Stomach smooth muscle (tissue), 2 donors: ENCODE measurements around the gene ZNF407.
A peak's percentile ranks its signal among the peaks of the same experiment; 100 is the strongest.

Experiments
- H3K27ac ChIP-seq: one replicate; pipeline ENCODE4 v1.7.0; 2013; ENCODE audit warnings: mild to moderate bottlenecking, low read length, inconsistent platforms
- H3K27me3 ChIP-seq, 2 donors: one replicate each; pipeline ENCODE4 v1.7.0; 2013; ENCODE audit warnings: low read length in 2 of 2; ENCODE audit not compliant: insufficient read depth in 2 of 2, control insufficient read depth in 1 of 2
- H3K36me3 ChIP-seq, 2 donors: one replicate each; pipeline ENCODE4 v1.7.0; 2013; ENCODE audit warnings: low read length in 2 of 2; ENCODE audit not compliant: control insufficient read depth in 2 of 2, insufficient read depth in 2 of 2
- H3K4me1 ChIP-seq: one replicate; pipeline ENCODE4 v1.7.0; 2013; ENCODE audit warnings: low read length; ENCODE audit not compliant: control insufficient read depth, insufficient read depth
- H3K4me3 ChIP-seq, 2 donors: one replicate each; pipeline ENCODE4 v1.7.0; 2013; ENCODE audit warnings: low read length in 2 of 2
- H3K9ac ChIP-seq, 2 donors: one replicate each; pipeline ENCODE4 v1.7.0; 2013; ENCODE audit warnings: low read length in 2 of 2, mild to moderate bottlenecking in 1 of 2
- H3K9me3 ChIP-seq, 2 donors: one replicate each; pipeline ENCODE4 v1.7.0; 2013; ENCODE audit warnings: low read length in 2 of 2; ENCODE audit not compliant: control insufficient read depth in 2 of 2
- donor health status: healthy.
- donor health status: Pancreatic carcinoma.

Gene ZNF407

GRCh38 chr18:74803117-74803516 lies 205.4 kb downstream of the ZNF407 start:
- H3K27me3 ChIP-seq: no peaks in the 10 kb centered on the region
- no peaks in the 10 kb centered on the region for H3K9me3 ChIP-seq
- no peak overlapping the region for H3K9ac ChIP-seq
- H3K36me3 ChIP-seq: no peaks in the 10 kb centered on the region
- no peak overlapping the region for H3K27ac ChIP-seq
- no peaks in the 10 kb centered on the region for H3K4me1 ChIP-seq
- H3K4me3 ChIP-seq: no peak overlapping the region

- H3K4me3 ChIP-seq: peak overlapping the region; percentile 32 to 52
- H3K9me3 ChIP-seq: no peaks in the 10 kb centered on the region
- H3K27me3 ChIP-seq: no peaks in the 10 kb centered on the region
- no peaks in the 10 kb centered on the region for H3K36me3 ChIP-seq
- no peaks in the 10 kb centered on the region for H3K4me1 ChIP-seq
- no peak overlapping the region for H3K27ac ChIP-seq
- H3K9ac ChIP-seq: no peak overlapping the region
These were observed 206.1 kb downstream of the ZNF407 start for GRCh38 chr18:74803769-74804168.

GRCh38 chr18:74804677-74805076 lies 207.0 kb downstream of the ZNF407 start:
- Histone ChIP-seq H3K9ac (no peak overlapping the region), H3K27ac (no peak overlapping the region), H3K4me3 (no peak overlapping the region), H3K36me3 (no peaks in the 10 kb centered on the region), H3K9me3 (no peaks in the 10 kb centered on the region), H3K4me1 (no peaks in the 10 kb centered on the region), H3K27me3 (no peaks in the 10 kb centered on the region)

GRCh38 chr18:74806073-74806472 lies 208.4 kb downstream of the ZNF407 start:
- Histone ChIP-seq H3K4me3 (peak overlapping the region in 1 of 2 donors; percentile 12), H3K9ac (no peak overlapping the region), H3K4me1 (no peaks in the 10 kb centered on the region), H3K27ac (no peak overlapping the region), H3K9me3 (no peaks in the 10 kb centered on the region), H3K27me3 (no peaks in the 10 kb centered on the region), H3K36me3 (no peaks in the 10 kb centered on the region)

GRCh38 chr18:74806700-74807416 lies 209.2 kb downstream of the ZNF407 start:
- Histone ChIP-seq H3K27ac (no peak overlapping the region), H3K9me3 (no peaks in the 10 kb centered on the region), H3K4me1 (no peaks in the 10 kb centered on the region), H3K27me3 (no peaks in the 10 kb centered on the region), H3K9ac (no peak overlapping the region), H3K4me3 (peak overlapping the region in 1 of 2 donors; percentile 15), H3K36me3 (no peaks in the 10 kb centered on the region)

GRCh38 chr18:74817576-74817975 lies 219.9 kb downstream of the ZNF407 start:
- peak overlapping the region in 1 of 2 donors; percentile 16 for H3K4me3 ChIP-seq
- no peaks in the 10 kb centered on the region for H3K36me3 ChIP-seq
- no peaks in the 10 kb centered on the region for H3K4me1 ChIP-seq
- no peak overlapping the region for H3K27ac ChIP-seq
- no peaks in the 10 kb centered on the region for H3K27me3 ChIP-seq
- no peak overlapping the region for H3K9ac ChIP-seq
- H3K9me3 ChIP-seq: no peaks in the 10 kb centered on the region

GRCh38 chr18:74818516-74819175 lies 221.0 kb downstream of the ZNF407 start:
- Histone ChIP-seq H3K9ac (no peak overlapping the region), H3K4me1 (no peaks in the 10 kb centered on the region), H3K27me3 (no peaks in the 10 kb centered on the region), H3K9me3 (no peaks in the 10 kb centered on the region), H3K4me3 (no peak overlapping the region), H3K27ac (no peak overlapping the region), H3K36me3 (no peaks in the 10 kb centered on the region)

GRCh38 chr18:74819433-74820059 lies 221.9 kb downstream of the ZNF407 start:
- Histone ChIP-seq H3K27ac (no peak overlapping the region), H3K4me1 (no peaks in the 10 kb centered on the region), H3K9ac (no peak overlapping the region), H3K9me3 (no peaks in the 10 kb centered on the region), H3K27me3 (no peaks in the 10 kb centered on the region), H3K4me3 (no peak overlapping the region), H3K36me3 (no peaks in the 10 kb centered on the region)

- no peaks in the 10 kb centered on the region for H3K9me3 ChIP-seq
- no peaks in the 10 kb centered on the region for H3K27me3 ChIP-seq
- H3K9ac ChIP-seq: no peak overlapping the region
- H3K4me3 ChIP-seq: no peak overlapping the region
- no peaks in the 10 kb centered on the region for H3K4me1 ChIP-seq
- no peaks in the 10 kb centered on the region for H3K36me3 ChIP-seq
- H3K27ac ChIP-seq: no peak overlapping the region
These were observed 222.6 kb downstream of the ZNF407 start for GRCh38 chr18:74820160-74820780.

- H3K4me1 ChIP-seq: no peaks in the 10 kb centered on the region
- H3K27ac ChIP-seq: no peak overlapping the region
- H3K9me3 ChIP-seq: no peaks in the 10 kb centered on the region
- H3K9ac ChIP-seq: no peak overlapping the region
- H3K36me3 ChIP-seq: no peaks in the 10 kb centered on the region
- no peaks in the 10 kb centered on the region for H3K27me3 ChIP-seq
- no peak overlapping the region for H3K4me3 ChIP-seq
These were observed 227.8 kb downstream of the ZNF407 start for GRCh38 chr18:74825460-74825859.
